ENCODE data around the gene IFNA6.

GRCh38 chr9:21311889-21312288, 38.8 kb downstream of the IFNA6 start:
- TF ChIP-seq MYC (IDR thresholded peaks at IDR 0.05; ENCODE audit: insufficient read depth, insufficient read length, insufficient replicate concordance, low read length, severe bottlenecking) (no peak), CTCF (IDR thresholded peaks at IDR 0.05 in 2 of 3, conservative IDR thresholded peaks at IDR 0.05 in 1 of 3; ENCODE audit: control insufficient read depth in 2 of 3, extremely low read depth in 1 of 3, insufficient read depth in 1 of 3, low read depth in 3 of 3, low read length in 3 of 3) (no peak), CHD2 (IDR thresholded peaks at IDR 0.05; ENCODE audit: borderline replicate concordance, low read depth, low read length) (no peak), POLR2AphosphoS5 (IDR thresholded peaks at IDR 0.05; ENCODE audit: low read length) (no peak), RFX5 (IDR thresholded peaks at IDR 0.05; ENCODE audit: low read depth, low read length) (no peak), ESRRA (IDR thresholded peaks at IDR 0.05; ENCODE audit: low read length) (no peak), BCL11A (IDR thresholded peaks at IDR 0.05; ENCODE audit: low read depth, low read length) (no peak), POLR2A (IDR thresholded peaks at IDR 0.05; ENCODE audit: low read depth, low read length) (no peak), USF1 (IDR thresholded peaks at IDR 0.05; ENCODE audit: borderline replicate concordance, extremely low read length, insufficient read depth, low read depth, low read length) (no peak), KAT2A (conservative IDR thresholded peaks at IDR 0.05; ENCODE audit: control insufficient read depth, low read depth, low read length) (no peak), E4F1 (IDR thresholded peaks at IDR 0.05; ENCODE audit: borderline replicate concordance, partially characterized antibody) (no peak), EZH2 (IDR thresholded peaks at IDR 0.05; ENCODE audit: borderline replicate concordance, control insufficient read depth, low read depth, low read length) (no peak)
